ENCODE data around the gene FOXQ1. TPM values are rescaled to one million over a fixed set of nuclear protein-coding genes. Genes with fewer than 3 reads are reported as not detected.

Gene FOXQ1
- total RNA-seq, 3 donors from 2014 or later, result 0.23 to 0.60 (median 0.58) TPM

- Histone ChIP-seq H3K4me1 (ENCODE audit: low read depth) (no peaks in the 10 kb centered on the region), H3K4me3 (no peak overlapping the region), H3K9me3 (no peaks in the 10 kb centered on the region), H3K36me3 (ENCODE audit: low read depth) (no peaks in the 10 kb centered on the region)
- no peak for TF ChIP-seq CTCF (IDR thresholded peaks at IDR 0.05)
- DNase-seq (no peak), ATAC-seq (no peak)
- intact Hi-C loops (cut with DNase I, micrococcal nuclease), result no loop called here
Measured at GRCh38 chr6:1266686-1267056, 45.2 kb upstream of the FOXQ1 start.

- H3K9me3 ChIP-seq, result no peaks in the 10 kb centered on the region
- no peak for TF ChIP-seq CTCF (IDR thresholded peaks at IDR 0.05)
- H3K36me3 ChIP-seq (ENCODE audit: low read depth), result no peaks in the 10 kb centered on the region
- intact Hi-C loops (cut with DNase I, micrococcal nuclease), result no loop called here
- DNase-seq (no peak), ATAC-seq (no peak)
- H3K4me1 ChIP-seq (ENCODE audit: low read depth), result no peaks in the 10 kb centered on the region
- H3K4me3 ChIP-seq, result no peak overlapping the region
Measured at GRCh38 chr6:1267057-1267732, 44.7 kb upstream of the FOXQ1 start.

- no peak for ATAC-seq
- TF ChIP-seq CTCF (IDR thresholded peaks at IDR 0.05), result no peak
- intact Hi-C loops (cut with DNase I, micrococcal nuclease), result no loop called here
- H3K9me3 ChIP-seq, result no peaks in the 10 kb centered on the region
- no peaks in the 10 kb centered on the region for H3K36me3 ChIP-seq (ENCODE audit: low read depth)
- no peaks in the 10 kb centered on the region for H3K4me1 ChIP-seq (ENCODE audit: low read depth)
- no peak overlapping the region for H3K4me3 ChIP-seq
- no peak for DNase-seq
Measured at GRCh38 chr6:1267790-1268762, 43.8 kb upstream of the FOXQ1 start.

- Histone ChIP-seq H3K4me3 (no peak overlapping the region), H3K9me3 (no peaks in the 10 kb centered on the region), H3K36me3 (ENCODE audit: low read depth) (no peaks in the 10 kb centered on the region), H3K4me1 (ENCODE audit: low read depth) (no peaks in the 10 kb centered on the region)
- no peak for DNase-seq
- TF ChIP-seq CTCF (IDR thresholded peaks at IDR 0.05), result no peak
- ATAC-seq, result no peak
- intact Hi-C loops (cut with DNase I, micrococcal nuclease), result no loop called here
Measured at GRCh38 chr6:1271071-1271763, 40.7 kb upstream of the FOXQ1 start.

- TF ChIP-seq CTCF (IDR thresholded peaks at IDR 0.05), result no peak
- no peak overlapping the region for H3K4me3 ChIP-seq
- DNase-seq (no peak), ATAC-seq (no peak)
- intact Hi-C loops (cut with DNase I, micrococcal nuclease), result no loop called here
- no peaks in the 10 kb centered on the region for H3K9me3 ChIP-seq
- no peaks in the 10 kb centered on the region for H3K4me1 ChIP-seq (ENCODE audit: low read depth)
- H3K36me3 ChIP-seq (ENCODE audit: low read depth), result no peaks in the 10 kb centered on the region
Measured at GRCh38 chr6:1278061-1278720, 33.7 kb upstream of the FOXQ1 start.
